Small intestine (tissue), 7 donors: ENCODE results near the gene PRKAG3. TPM values are rescaled to one million over a fixed set of nuclear protein-coding genes. Genes with fewer than 3 reads are reported as not detected.

ENCODE experiments used
- DNase-seq, 2 donors: peaks; one replicate each; pipeline versions ENCODE4 v3.0.0 to v3.0.0-alpha.2; 2013
- FAIRE-seq: peaks from 2 replicates; lab custom pipeline; 2012; peaks lifted over from hg19 to GRCh38; lab: Jason Lieb, UNC
- H3K27ac ChIP-seq, 3 donors: one replicate each; pipeline ENCODE4 v1.5.1; 2013; ENCODE audit warnings: low read length in 2 of 3, mild to moderate bottlenecking in 2 of 3, control low read depth in 1 of 3, inconsistent platforms in 1 of 3, low read depth in 1 of 3, moderate library complexity in 1 of 3
- H3K27me3 ChIP-seq, 3 donors: one replicate each; pipeline ENCODE4 v1.6.1; 2013; ENCODE audit warnings: low read length in 3 of 3, inconsistent platforms in 1 of 3; ENCODE audit not compliant: control insufficient read depth in 3 of 3, insufficient read depth in 3 of 3
- H3K36me3 ChIP-seq, 3 donors: one replicate each; pipeline ENCODE4 v1.6.1; 2013; ENCODE audit warnings: low read length in 3 of 3, inconsistent platforms in 1 of 3, low read depth in 1 of 3, mild to moderate bottlenecking in 1 of 3, moderate library complexity in 1 of 3; ENCODE audit not compliant: control insufficient read depth in 3 of 3, insufficient read depth in 2 of 3
- H3K4me1 ChIP-seq, 3 donors: one replicate each; pipeline ENCODE4 v1.6.1; 2013; ENCODE audit warnings: low read length in 2 of 3, inconsistent platforms in 1 of 3, low read depth in 1 of 3, mild to moderate bottlenecking in 1 of 3, moderate library complexity in 1 of 3; ENCODE audit not compliant: control insufficient read depth in 3 of 3, insufficient read depth in 2 of 3
- H3K4me3 ChIP-seq, 3 donors: one replicate each; pipeline ENCODE4 v1.5.1; 2013; ENCODE audit warnings: low read length in 3 of 3, control low read depth in 1 of 3, inconsistent platforms in 1 of 3, low read depth in 1 of 3, mild to moderate bottlenecking in 1 of 3, moderate library complexity in 1 of 3
- H3K9me3 ChIP-seq, 2 donors: one replicate each; pipeline ENCODE4 v1.6.1; 2013; ENCODE audit warnings: low read depth in 1 of 2, low read length in 1 of 2; ENCODE audit not compliant: control insufficient read depth in 2 of 2, insufficient read depth in 1 of 2
- WGBS, 3 donors: extraction: QIAGEN DNeasy Blood & Tissue Kit; methylation state at CpG; one replicate each; pipeline ENCODE4 v1.1.7; 2013; 5-methylcytosine and 5-hydroxymethylcytosine counted together
- polyA plus RNA-seq, 4 donors: library from polyadenylated mRNA; stranded (reverse) in 3 of 4; unstranded in 1 of 4; fragments of 200-250 nt in 3 of 4; fragments of 120-200 nt in 1 of 4; gene quantifications; one replicate each; pipeline versions ENCODE4 v1.2.1 to v1.2.3, GENCODE V29; 2013
- donor health status: healthy with polysubstance abuse.
- donor health status: control.
- donor health status: control.
- donor health status: Bipolar disorder and iron deficiency.
- donor health status: healthy.

The PRKAG3 gene
- polyA plus RNA-seq, 4 donors, result 0.15 TPM; not detected in 3

DNA sequence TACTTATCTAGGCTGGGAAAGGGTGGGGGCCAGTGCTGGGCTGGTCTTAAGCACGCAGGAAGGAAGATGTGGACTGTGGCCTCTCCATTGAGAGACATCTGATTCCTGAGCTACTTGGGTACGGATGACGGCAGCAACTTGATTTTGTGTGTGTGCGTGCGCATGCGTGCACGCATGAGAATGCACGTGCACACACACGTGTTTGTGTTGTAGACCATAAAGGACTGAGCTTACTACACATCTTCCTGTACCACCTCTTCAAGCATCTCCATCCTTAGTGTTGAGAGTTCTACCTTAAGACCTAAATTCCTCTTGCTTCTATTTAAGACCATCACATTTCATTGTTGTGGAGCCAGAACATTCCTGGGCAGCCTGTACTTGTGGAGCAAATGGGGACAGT is 37.5 kb upstream of the PRKAG3 start:
- Histone ChIP-seq H3K27me3 (peaks cover 18 to 87% (median 46%) of the 10 kb centered on the region in 3 donors), H3K4me1 (peaks cover 0 to 3% (median 0%) of the 10 kb centered on the region in 3 donors), H3K4me3 (no peak overlapping the region), H3K27ac (no peak overlapping the region), H3K36me3 (no peaks in the 10 kb centered on the region), H3K9me3 (no peaks in the 10 kb centered on the region)
- 75 to 82% (median 79%) methylated on average over 9 of the region's 9 CpGs for WGBS, 3 donors
- DNase-seq (no peak), FAIRE-seq (no peak)

GRCh38 chr2:218867900-218868299 is 36.3 kb upstream of the PRKAG3 start:
- peaks cover 0 to 3% (median 0%) of the 10 kb centered on the region in 3 donors for H3K4me1 ChIP-seq
- no peak overlapping the region for H3K4me3 ChIP-seq
- peaks cover 9 to 83% (median 40%) of the 10 kb centered on the region in 3 donors for H3K27me3 ChIP-seq
- H3K36me3 ChIP-seq, result no peaks in the 10 kb centered on the region
- H3K27ac ChIP-seq, result no peak overlapping the region
- 30 to 41% (median 38%) methylated on average over 6 of the region's 6 CpGs for WGBS, 3 donors
- no peaks in the 10 kb centered on the region for H3K9me3 ChIP-seq
- no peak for FAIRE-seq
- DNase-seq, result no peak

DNA sequence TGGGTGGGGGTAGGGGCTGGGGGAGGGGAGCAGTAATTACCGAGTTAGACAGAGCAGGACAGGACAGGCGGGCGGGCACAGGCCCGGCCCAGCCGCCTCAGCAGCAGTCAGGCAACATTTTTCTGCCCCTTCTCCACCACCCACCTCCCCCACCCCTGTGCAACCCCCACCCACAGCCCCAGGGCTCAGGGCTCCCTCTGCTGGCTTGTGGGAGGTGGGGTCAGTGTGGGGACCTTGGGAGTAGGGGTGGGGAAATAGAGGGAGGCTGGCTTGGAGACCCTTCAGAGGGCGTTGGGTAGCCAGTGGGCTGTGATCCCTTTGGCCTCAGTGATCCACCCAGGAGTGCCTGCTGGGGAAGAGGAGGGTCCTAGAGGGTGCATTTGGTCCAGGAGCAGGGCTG is 34.4 kb upstream of the PRKAG3 start:
- 45 to 66% (median 60%) methylated on average over 5 to 6 of the region's 6 CpGs for WGBS, 3 donors

GRCh38 chr2:218865396-218865795 is 33.8 kb upstream of the PRKAG3 start:
- Histone ChIP-seq H3K4me3 (no peak overlapping the region), H3K36me3 (no peaks in the 10 kb centered on the region), H3K27ac (no peak overlapping the region), H3K27me3 (peaks cover 0 to 81% (median 37%) of the 10 kb centered on the region in 3 donors), H3K4me1 (peaks cover 0 to 3% (median 3%) of the 10 kb centered on the region in 3 donors), H3K9me3 (no peaks in the 10 kb centered on the region)
- FAIRE-seq, result no peak
- DNase-seq, result no peak
- WGBS, 3 donors, result 54 to 67% (median 59%) methylated on average over 4 of the region's 4 CpGs

More for the DNA sequence above, 34.4 kb upstream of the PRKAG3 start:
- Histone ChIP-seq H3K27me3 (peaks cover 2 to 81% (median 34%) of the 10 kb centered on the region in 3 donors), H3K9me3 (no peaks in the 10 kb centered on the region), H3K27ac (no peak overlapping the region), H3K4me3 (no peak overlapping the region), H3K4me1 (peaks cover 0 to under 1% (median 0%) of the 10 kb centered on the region in 3 donors), H3K36me3 (no peaks in the 10 kb centered on the region)
- DNase-seq (no peak), FAIRE-seq (no peak)

DNA sequence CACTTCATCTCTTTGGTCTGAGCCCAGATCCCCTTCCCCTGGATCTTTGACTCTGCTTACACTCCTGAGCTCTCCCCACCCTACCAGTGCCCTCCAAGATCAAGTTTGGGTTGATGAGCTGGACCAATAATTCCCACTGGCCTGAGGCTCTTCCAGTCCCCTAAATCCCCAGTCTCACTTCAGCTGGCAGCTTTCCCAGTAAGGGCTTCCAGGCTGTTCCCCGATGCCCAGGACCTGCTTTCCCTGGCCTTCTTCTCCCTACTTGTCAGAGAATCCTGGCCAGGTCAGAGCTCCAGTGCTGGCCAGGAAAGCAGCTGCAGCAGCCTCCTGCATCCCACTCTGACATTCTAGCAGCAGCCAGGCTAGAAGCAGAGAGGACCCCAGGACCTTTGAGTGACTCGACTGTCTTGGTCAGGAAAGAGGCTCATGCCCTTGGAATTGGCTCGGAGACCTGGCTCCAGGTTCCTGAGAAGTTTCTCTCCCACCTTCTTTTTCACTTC is 31.5 kb upstream of the PRKAG3 start:
- no peak for DNase-seq
- Histone ChIP-seq H3K4me3 (no peak overlapping the region), H3K9me3 (no peaks in the 10 kb centered on the region), H3K27ac (no peak overlapping the region), H3K4me1 (peaks cover 0 to 8% (median 3%) of the 10 kb centered on the region in 3 donors), H3K27me3 (peaks cover 3 to 79% (median 45%) of the 10 kb centered on the region in 3 donors), H3K36me3 (no peaks in the 10 kb centered on the region)
- FAIRE-seq, result no peak
- 71 to 80% (median 77%) methylated on average over 3 of the region's 3 CpGs for WGBS, 3 donors

- Histone ChIP-seq H3K4me3 (no peak overlapping the region), H3K4me1 (peaks cover 0 to 8% (median 3%) of the 10 kb centered on the region in 3 donors), H3K36me3 (no peaks in the 10 kb centered on the region), H3K27me3 (peaks cover 5 to 79% (median 47%) of the 10 kb centered on the region in 3 donors), H3K27ac (no peak overlapping the region), H3K9me3 (no peaks in the 10 kb centered on the region)
- WGBS, 3 donors, result 45 to 53% (median 50%) methylated on average over 7 of the region's 7 CpGs
- FAIRE-seq (no peak), DNase-seq (no peak)
These were observed 30.2 kb upstream of the PRKAG3 start for GRCh38 chr2:218861645-218862318.

DNA sequence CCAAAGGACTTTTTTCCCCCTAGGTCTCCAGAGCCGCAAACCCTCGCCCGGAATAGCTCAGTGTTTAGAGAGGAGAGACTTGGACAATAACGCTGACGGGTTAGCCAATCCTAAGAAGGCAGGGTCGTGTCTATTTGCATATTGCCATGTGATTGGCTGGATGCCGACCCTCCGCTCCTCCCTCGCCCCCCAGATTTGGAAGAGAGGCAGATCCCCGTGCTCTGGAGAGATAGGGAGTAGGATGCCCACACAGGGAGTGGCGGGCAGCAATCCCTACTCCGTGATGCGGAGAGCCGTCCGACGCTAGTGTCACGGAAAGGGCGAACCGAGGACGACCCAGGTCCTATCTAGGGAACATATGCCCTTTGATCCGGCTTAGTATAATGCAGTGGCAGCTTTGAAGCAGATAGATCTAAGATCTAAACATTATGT is 29.4 kb upstream of the PRKAG3 start:
- DNase-seq, result peak; percentile 24 to 52
- peaks cover 0 to 8% (median 3%) of the 10 kb centered on the region in 3 donors for H3K4me1 ChIP-seq
- H3K27ac ChIP-seq, result no peak overlapping the region
- FAIRE-seq, result no peak
- peaks cover 5 to 80% (median 45%) of the 10 kb centered on the region in 3 donors for H3K27me3 ChIP-seq
- peak overlapping the region in 1 of 3 donors; percentile 6 for H3K4me3 ChIP-seq
- WGBS, 3 donors, result 1 to 2% (median 2%) methylated on average over 21 of the region's 21 CpGs
- no peaks in the 10 kb centered on the region for H3K9me3 ChIP-seq
- no peaks in the 10 kb centered on the region for H3K36me3 ChIP-seq

- Histone ChIP-seq H3K27ac (no peak overlapping the region), H3K9me3 (no peaks in the 10 kb centered on the region), H3K4me1 (peaks cover 0 to 8% (median 3%) of the 10 kb centered on the region in 3 donors), H3K36me3 (no peaks in the 10 kb centered on the region), H3K27me3 (peaks cover 5 to 83% (median 46%) of the 10 kb centered on the region in 3 donors), H3K4me3 (peak overlapping the region in 1 of 3 donors; percentile 43)
- 3 to 5% (median 4%) methylated on average over 31 to 47 of the region's 47 CpGs for WGBS, 3 donors
- FAIRE-seq (no peak), DNase-seq (no peak)
These were observed 28.6 kb upstream of the PRKAG3 start for GRCh38 chr2:218859988-218860831.
